ENCODE measurements around the gene SACS.

SACS gene

DNA sequence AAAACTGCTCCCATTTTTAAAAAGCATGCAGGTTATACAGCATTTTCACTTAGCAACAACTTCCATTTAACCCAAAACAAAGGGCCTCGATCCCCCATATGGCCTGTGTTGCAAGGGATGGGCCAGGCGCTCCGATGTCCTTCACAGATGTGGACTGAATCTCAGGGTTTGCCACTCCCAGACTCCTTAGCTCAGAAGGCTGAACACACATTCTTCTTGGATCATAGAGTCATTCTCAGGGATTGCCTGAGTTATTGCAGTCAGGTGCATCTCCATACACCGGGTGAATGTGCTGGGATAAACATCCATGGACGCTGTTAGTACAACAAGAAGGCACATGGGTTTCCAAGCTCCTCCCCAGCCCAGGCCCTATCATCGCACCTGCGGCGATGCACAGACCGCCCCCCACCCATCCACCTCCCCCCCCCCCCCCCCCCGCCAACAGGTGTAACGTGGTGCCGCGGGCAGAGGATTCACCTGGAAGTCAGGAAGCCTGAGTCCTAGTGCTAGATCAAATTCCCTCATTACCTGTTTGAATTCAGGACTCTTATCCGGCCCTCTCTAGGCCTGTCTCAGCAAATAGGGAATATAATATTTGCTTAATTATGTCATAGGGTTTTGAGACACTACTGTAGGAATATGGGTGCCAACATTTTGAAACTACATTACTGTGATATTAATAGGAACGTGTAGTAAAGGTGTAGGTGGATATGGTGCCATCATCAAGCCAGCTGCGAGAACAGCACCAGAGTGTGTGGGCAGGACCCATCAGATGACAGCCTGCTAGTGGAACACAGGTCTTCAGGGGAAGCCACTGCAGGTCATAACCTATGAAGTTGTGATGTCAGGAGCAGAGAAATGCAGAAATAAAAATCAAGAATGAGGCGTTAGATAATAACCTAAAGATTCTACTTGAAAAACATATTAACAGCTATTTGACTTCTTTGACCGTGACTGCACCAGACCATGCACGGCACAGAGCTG lies 110.9 kb downstream of the SACS start:
- Histone ChIP-seq H3K36me3 (ENCODE audit: insufficient read depth, low read length) (no peaks in the 10 kb centered on the region), H3K4me2 (ENCODE audit: low read length) (no peak overlapping the region), H3K79me2 (ENCODE audit: insufficient read depth, low read length) (no peaks in the 10 kb centered on the region), H2AFZ (ENCODE audit: low read length) (no peak overlapping the region), H3K9ac (ENCODE audit: low read length) (no peak overlapping the region), H3K9me3 (ENCODE audit: low read length) (no peaks in the 10 kb centered on the region), H4K20me1 (ENCODE audit: insufficient read depth, low read length) (no peaks in the 10 kb centered on the region), H3K4me1 (ENCODE audit: insufficient read depth, low read length, severe bottlenecking) (no peaks in the 10 kb centered on the region), H3K4me3 (ENCODE audit: low read depth, low read length, poor library complexity, severe bottlenecking) (no peak overlapping the region), H3K27ac (ENCODE audit: low read depth, low read length, poor library complexity, severe bottlenecking) (no peak overlapping the region), H3F3A (ENCODE audit: insufficient read depth, low read length) (no peaks in the 10 kb centered on the region), H3K27me3 (ENCODE audit: insufficient read depth, low read length) (no peaks in the 10 kb centered on the region), H3K9me2 (ENCODE audit: low read depth, low read length) (no peaks in the 10 kb centered on the region)
- TF ChIP-seq EZH2 (IDR thresholded peaks at IDR 0.05; ENCODE audit: borderline replicate concordance, low read length): no peak
- TF ChIP-seq, protein P1, sequence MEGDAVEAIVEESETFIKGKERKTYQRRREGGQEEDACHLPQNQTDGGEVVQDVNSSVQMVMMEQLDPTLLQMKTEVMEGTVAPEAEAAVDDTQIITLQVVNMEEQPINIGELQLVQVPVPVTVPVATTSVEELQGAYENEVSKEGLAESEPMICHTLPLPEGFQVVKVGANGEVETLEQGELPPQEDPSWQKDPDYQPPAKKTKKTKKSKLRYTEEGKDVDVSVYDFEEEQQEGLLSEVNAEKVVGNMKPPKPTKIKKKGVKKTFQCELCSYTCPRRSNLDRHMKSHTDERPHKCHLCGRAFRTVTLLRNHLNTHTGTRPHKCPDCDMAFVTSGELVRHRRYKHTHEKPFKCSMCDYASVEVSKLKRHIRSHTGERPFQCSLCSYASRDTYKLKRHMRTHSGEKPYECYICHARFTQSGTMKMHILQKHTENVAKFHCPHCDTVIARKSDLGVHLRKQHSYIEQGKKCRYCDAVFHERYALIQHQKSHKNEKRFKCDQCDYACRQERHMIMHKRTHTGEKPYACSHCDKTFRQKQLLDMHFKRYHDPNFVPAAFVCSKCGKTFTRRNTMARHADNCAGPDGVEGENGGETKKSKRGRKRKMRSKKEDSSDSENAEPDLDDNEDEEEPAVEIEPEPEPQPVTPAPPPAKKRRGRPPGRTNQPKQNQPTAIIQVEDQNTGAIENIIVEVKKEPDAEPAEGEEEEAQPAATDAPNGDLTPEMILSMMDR (IDR thresholded peaks at IDR 0.05; ENCODE audit: low read length): no peak

DNA sequence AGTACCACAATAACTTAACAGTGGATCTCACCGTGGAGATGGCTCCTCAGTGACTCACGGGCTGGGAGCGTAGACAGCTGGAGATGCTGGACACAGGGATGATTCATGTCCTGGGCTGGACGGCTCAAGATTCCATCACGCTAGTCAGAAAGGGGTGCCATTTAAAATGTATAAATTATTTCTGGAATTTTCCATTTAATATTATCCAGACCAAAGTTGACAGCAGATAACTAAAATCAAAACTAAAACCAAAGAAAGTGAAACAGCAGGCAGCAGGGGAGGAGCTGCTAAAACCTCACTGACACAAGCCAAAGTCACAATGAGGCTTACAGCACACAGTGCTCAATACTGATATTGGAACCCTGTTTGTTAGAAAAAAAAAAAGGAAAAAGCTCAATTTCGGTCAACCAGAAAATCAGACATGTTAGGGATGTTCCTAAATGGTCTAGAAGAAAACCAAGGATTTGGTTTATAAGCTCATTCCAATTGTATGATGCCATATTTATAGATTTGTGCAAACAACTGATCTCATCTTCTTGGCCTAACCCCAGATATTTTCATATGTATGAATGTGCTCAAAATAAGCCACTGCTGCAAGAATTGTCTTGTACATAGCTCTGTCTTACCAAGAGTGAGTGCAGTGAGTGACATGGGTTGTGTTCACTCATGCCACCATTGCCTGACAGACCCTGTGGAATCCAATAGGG lies 111.8 kb downstream of the SACS start:
- Histone ChIP-seq H4K20me1 (ENCODE audit: insufficient read depth, low read length) (no peaks in the 10 kb centered on the region), H3K36me3 (ENCODE audit: insufficient read depth, low read length) (no peaks in the 10 kb centered on the region), H3F3A (ENCODE audit: insufficient read depth, low read length) (no peaks in the 10 kb centered on the region), H3K79me2 (ENCODE audit: insufficient read depth, low read length) (no peaks in the 10 kb centered on the region), H3K27me3 (ENCODE audit: insufficient read depth, low read length) (no peaks in the 10 kb centered on the region), H3K9me2 (ENCODE audit: low read depth, low read length) (no peaks in the 10 kb centered on the region), H3K9ac (ENCODE audit: low read length) (no peak overlapping the region), H3K27ac (ENCODE audit: low read depth, low read length, poor library complexity, severe bottlenecking) (no peak overlapping the region), H3K4me2 (ENCODE audit: low read length) (no peak overlapping the region), H2AFZ (ENCODE audit: low read length) (no peak overlapping the region), H3K4me3 (ENCODE audit: low read depth, low read length, poor library complexity, severe bottlenecking) (no peak overlapping the region), H3K9me3 (ENCODE audit: low read length) (no peaks in the 10 kb centered on the region), H3K4me1 (ENCODE audit: insufficient read depth, low read length, severe bottlenecking) (no peaks in the 10 kb centered on the region)
- TF ChIP-seq, protein P1 (IDR thresholded peaks at IDR 0.05; ENCODE audit: low read length): no peak
- no peak for TF ChIP-seq EZH2 (IDR thresholded peaks at IDR 0.05; ENCODE audit: borderline replicate concordance, low read length)

DNA sequence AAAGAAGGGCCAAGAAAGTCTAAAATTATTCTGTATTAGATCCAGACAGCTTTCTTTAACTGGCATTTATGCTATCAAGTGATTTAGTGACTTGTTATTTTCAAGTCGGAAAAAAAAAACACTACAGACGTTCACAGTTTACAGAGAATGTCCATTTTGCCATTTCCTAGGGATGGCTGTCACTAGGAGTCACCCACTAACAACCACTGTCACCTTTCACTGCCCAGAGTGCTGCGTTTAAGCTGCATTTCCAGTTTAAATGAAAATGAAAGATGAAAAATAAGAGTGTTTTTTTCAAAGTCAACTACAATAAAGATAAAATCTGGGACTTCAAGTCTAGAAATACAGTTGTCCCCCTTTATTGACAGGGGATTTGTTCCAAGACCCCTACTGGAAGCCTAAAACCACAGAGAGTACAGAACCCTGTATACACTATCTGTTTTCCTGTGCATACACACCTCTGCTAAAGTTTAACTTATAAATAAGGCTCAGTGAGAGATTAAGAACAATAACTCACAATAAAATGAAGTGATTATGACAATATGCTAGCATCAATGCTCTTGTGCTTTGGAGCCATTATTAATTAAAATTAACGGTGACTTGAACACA lies 112.5 kb downstream of the SACS start:
- H3K27me3 ChIP-seq (ENCODE audit: insufficient read depth, low read length): no peaks in the 10 kb centered on the region
- no peaks in the 10 kb centered on the region for H3K36me3 ChIP-seq (ENCODE audit: insufficient read depth, low read length)
- H3K4me3 ChIP-seq (ENCODE audit: low read depth, low read length, poor library complexity, severe bottlenecking): no peak overlapping the region
- no peaks in the 10 kb centered on the region for H4K20me1 ChIP-seq (ENCODE audit: insufficient read depth, low read length)
- H3K9ac ChIP-seq (ENCODE audit: low read length): no peak overlapping the region
- H3K4me1 ChIP-seq (ENCODE audit: insufficient read depth, low read length, severe bottlenecking): no peaks in the 10 kb centered on the region
- no peaks in the 10 kb centered on the region for H3K9me3 ChIP-seq (ENCODE audit: low read length)
- H2AFZ ChIP-seq (ENCODE audit: low read length): no peak overlapping the region
- no peaks in the 10 kb centered on the region for H3K79me2 ChIP-seq (ENCODE audit: insufficient read depth, low read length)
- H3K27ac ChIP-seq (ENCODE audit: low read depth, low read length, poor library complexity, severe bottlenecking): no peak overlapping the region
- TF ChIP-seq, protein P1 (IDR thresholded peaks at IDR 0.05; ENCODE audit: low read length): no peak
- no peak for TF ChIP-seq EZH2 (IDR thresholded peaks at IDR 0.05; ENCODE audit: borderline replicate concordance, low read length)
- H3K9me2 ChIP-seq (ENCODE audit: low read depth, low read length): no peaks in the 10 kb centered on the region
- no peaks in the 10 kb centered on the region for H3F3A ChIP-seq (ENCODE audit: insufficient read depth, low read length)
- H3K4me2 ChIP-seq (ENCODE audit: low read length): no peak overlapping the region

Measured in OCI-LY1 (cell line).